Mammary epithelial cell (primary cell): ENCODE measurements around the gene USP37.

Experiments used
- EZH2 ChIP-seq: IDR thresholded peaks from 2 replicates; pipeline ENCODE4 v1.6.1; 2012; ENCODE audit warnings: low read length, inconsistent platforms, borderline replicate concordance
- TF ChIP-seq, protein P1 (sequence below), 2 donors: IDR thresholded peaks in 1 of 2; conservative IDR thresholded peaks in 1 of 2; 2 replicates each; pipeline ENCODE4 v1.5.1; 2011 to 2012; ENCODE audit warnings: inconsistent platforms in 2 of 2, low read length in 2 of 2, mild to moderate bottlenecking in 2 of 2, control low read depth in 1 of 2, low read depth in 1 of 2; ENCODE audit not compliant: insufficient read depth in 1 of 2; ENCODE audit errors: extremely low read depth in 1 of 2

DNA sequence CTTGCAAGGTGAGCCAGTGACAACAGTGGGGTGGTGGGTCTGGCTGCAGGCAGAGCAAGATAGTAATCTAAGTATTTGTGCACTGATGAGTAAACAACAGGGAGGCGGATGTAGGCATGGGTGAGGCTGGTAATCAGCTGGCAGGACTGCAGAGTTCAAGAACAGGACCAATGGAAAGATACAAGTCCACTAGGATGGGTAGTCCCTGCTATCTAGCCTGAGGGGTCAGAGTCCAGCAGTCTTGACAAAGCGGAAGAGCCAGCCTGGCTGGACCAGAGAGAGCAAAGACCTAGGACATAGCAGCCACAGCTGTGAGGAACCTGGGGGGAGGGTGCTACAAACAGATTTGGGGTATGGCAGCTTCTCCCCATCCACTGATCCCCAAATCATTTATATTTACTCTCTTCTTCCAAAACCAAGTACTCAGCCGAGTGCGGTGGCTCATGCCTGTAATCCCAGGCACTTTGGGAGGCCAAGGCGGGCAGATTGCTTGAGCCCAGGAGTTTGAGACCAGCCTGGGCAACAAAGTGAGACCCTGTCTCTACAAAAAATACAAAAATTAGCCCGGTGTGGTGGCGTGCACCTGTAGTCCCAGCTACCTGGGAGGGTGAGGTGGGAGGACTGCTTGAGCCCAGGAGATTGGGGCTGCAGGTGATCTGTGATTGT lies 123.3 kb downstream of the USP37 start:
- TF ChIP-seq, protein P1, sequence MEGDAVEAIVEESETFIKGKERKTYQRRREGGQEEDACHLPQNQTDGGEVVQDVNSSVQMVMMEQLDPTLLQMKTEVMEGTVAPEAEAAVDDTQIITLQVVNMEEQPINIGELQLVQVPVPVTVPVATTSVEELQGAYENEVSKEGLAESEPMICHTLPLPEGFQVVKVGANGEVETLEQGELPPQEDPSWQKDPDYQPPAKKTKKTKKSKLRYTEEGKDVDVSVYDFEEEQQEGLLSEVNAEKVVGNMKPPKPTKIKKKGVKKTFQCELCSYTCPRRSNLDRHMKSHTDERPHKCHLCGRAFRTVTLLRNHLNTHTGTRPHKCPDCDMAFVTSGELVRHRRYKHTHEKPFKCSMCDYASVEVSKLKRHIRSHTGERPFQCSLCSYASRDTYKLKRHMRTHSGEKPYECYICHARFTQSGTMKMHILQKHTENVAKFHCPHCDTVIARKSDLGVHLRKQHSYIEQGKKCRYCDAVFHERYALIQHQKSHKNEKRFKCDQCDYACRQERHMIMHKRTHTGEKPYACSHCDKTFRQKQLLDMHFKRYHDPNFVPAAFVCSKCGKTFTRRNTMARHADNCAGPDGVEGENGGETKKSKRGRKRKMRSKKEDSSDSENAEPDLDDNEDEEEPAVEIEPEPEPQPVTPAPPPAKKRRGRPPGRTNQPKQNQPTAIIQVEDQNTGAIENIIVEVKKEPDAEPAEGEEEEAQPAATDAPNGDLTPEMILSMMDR (conservative IDR thresholded peaks at IDR 0.05 in 1 of 2, IDR thresholded peaks at IDR 0.05 in 1 of 2; ENCODE audit: extremely low read depth in 1 of 2, insufficient read depth in 1 of 2, low read depth in 1 of 2, low read length in 2 of 2) = no peak
- no peak for TF ChIP-seq EZH2
